Ishikawa (cell line): ENCODE measurements around the gene ZNF609.

Experiments used
- FOXM1 ChIP-seq: IDR thresholded peaks from 2 replicates; pipeline ENCODE4 v1.6.1; 2012; ENCODE audit warnings: low read depth, borderline replicate concordance
- MAX ChIP-seq: IDR thresholded peaks from 2 replicates; pipeline ENCODE4 v1.6.1; 2012
- NFIC ChIP-seq: IDR thresholded peaks from 2 replicates; pipeline ENCODE4 v1.6.1; 2012
- RAD21 ChIP-seq: IDR thresholded peaks from 2 replicates; pipeline ENCODE4 v1.6.1; 2012; ENCODE audit warnings: low read depth
- TAF1 ChIP-seq: IDR thresholded peaks from 2 replicates; pipeline ENCODE4 v1.6.1; 2012; ENCODE audit warnings: low read depth, mild to moderate bottlenecking
- TCF12 ChIP-seq: IDR thresholded peaks from 2 replicates; pipeline ENCODE4 v1.6.1; 2012; ENCODE audit warnings: low read depth
- YY1 ChIP-seq: IDR thresholded peaks from 2 replicates; pipeline ENCODE4 v1.6.1; 2012; ENCODE audit warnings: low read depth
- ZBTB7A ChIP-seq: IDR thresholded peaks from 2 replicates; pipeline ENCODE4 v1.6.1; 2012; ENCODE audit warnings: low read depth
- TF ChIP-seq, protein P1 (sequence below): IDR thresholded peaks from 2 replicates; pipeline ENCODE4 v1.6.1; 2012
- TF ChIP-seq, protein P2 (sequence below): IDR thresholded peaks from 2 replicates; pipeline ENCODE4 v1.6.1; 2012; ENCODE audit warnings: low read depth, mild to moderate bottlenecking

DNA sequence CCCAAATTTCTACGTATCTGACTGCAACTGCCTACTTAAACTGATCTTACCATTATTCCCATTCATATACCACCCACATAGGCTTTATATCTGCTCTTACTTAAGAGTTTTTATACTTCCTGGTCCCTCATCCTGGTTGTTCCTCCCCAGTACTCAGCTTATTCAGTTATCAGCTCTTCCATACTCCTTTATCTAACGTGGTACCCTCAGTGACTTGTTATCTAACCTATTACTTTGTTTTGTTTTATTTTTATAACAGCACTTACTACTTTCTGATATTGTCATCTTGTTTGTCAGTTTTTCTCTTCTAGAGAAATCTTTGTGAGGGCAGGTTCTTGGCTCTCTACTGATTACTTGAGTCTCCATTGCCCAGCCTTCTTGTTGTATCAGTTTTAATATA lies 100.6 kb downstream of the ZNF609 start:
- TF ChIP-seq, protein P1, sequence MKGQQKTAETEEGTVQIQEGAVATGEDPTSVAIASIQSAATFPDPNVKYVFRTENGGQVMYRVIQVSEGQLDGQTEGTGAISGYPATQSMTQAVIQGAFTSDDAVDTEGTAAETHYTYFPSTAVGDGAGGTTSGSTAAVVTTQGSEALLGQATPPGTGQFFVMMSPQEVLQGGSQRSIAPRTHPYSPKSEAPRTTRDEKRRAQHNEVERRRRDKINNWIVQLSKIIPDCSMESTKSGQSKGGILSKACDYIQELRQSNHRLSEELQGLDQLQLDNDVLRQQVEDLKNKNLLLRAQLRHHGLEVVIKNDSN: no peak
- TF ChIP-seq TAF1: no peak
- TF ChIP-seq RAD21: no peak
- TF ChIP-seq TCF12: no peak
- no peak for TF ChIP-seq MAX
- TF ChIP-seq YY1: no peak
- no peak for TF ChIP-seq FOXM1
- TF ChIP-seq, protein P2, sequence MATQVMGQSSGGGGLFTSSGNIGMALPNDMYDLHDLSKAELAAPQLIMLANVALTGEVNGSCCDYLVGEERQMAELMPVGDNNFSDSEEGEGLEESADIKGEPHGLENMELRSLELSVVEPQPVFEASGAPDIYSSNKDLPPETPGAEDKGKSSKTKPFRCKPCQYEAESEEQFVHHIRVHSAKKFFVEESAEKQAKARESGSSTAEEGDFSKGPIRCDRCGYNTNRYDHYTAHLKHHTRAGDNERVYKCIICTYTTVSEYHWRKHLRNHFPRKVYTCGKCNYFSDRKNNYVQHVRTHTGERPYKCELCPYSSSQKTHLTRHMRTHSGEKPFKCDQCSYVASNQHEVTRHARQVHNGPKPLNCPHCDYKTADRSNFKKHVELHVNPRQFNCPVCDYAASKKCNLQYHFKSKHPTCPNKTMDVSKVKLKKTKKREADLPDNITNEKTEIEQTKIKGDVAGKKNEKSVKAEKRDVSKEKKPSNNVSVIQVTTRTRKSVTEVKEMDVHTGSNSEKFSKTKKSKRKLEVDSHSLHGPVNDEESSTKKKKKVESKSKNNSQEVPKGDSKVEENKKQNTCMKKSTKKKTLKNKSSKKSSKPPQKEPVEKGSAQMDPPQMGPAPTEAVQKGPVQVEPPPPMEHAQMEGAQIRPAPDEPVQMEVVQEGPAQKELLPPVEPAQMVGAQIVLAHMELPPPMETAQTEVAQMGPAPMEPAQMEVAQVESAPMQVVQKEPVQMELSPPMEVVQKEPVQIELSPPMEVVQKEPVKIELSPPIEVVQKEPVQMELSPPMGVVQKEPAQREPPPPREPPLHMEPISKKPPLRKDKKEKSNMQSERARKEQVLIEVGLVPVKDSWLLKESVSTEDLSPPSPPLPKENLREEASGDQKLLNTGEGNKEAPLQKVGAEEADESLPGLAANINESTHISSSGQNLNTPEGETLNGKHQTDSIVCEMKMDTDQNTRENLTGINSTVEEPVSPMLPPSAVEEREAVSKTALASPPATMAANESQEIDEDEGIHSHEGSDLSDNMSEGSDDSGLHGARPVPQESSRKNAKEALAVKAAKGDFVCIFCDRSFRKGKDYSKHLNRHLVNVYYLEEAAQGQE: no peak
- no peak for TF ChIP-seq NFIC
- TF ChIP-seq ZBTB7A: no peak
